ENCODE results near the gene PCDH9.
"Not testable (repeated sequence)": the region's sequence is repeated elsewhere in the genome, so short reads cannot be mapped to it uniquely, and the experiment has no call there.

Gene PCDH9

DNA sequence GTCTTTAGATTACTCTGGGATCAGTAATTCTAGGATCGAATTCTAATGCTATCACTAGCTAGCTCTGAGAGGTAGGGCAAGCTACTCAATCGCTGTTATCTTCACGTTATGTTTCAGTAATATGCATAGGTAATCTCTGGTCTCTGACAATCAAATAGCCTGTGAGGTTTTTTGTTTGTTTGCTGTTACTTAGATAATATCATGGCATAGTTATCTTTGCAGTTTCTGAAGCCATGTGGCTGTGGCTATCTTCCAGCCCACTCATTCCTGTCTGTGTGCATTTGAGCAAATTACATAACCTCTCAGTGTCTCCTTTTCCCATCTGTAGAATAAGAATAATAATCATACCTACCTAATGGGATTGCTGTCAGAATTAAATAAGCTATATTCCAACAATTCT, 330.2 kb downstream of the PCDH9 start:
- no peak for DNase-seq (ENCODE audit: low read depth)

DNA sequence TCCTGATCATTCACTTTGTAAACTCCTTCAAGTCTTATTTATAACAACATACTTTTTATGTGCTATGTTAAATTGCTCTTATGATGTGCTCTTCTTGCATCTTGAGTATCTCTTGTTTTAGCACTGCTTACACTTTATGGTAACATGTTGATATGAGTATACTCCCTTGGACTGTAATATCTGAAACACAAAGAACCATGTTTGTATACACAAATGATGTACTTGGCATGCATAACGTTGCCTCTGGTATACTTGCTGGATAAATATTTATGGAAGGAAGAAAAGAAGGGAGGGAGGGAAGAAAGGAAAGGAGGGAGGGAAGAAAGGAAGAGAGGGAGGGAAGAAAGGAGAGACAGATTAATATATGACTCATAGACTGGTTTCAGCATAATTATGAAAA, 333.2 kb downstream of the PCDH9 start:
- no peak for DNase-seq (ENCODE audit: low read depth)

- no peak for DNase-seq (ENCODE audit: low read depth)
Observed at GRCh38 chr13:66895780-66896179, 334.4 kb downstream of the PCDH9 start.

DNA sequence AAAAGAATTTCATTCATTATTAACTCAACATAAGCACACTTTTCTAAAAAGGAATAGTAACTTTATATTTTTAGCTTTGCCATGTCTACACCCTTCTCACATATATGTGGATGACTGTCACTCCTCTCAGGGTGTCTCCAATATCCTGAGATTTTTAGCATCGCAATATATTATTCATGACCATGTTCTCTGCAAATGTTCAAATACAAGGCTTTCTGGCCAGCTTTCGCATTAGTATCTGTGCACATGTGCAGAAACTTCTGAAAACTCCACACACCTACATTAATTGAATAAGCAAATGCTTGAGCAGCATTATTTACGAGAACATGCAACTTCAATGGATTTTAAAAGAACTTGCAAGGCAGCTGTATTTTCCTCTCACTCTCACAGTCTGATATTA, 334.8 kb downstream of the PCDH9 start:
- DNase-seq (ENCODE audit: low read depth), result no peak

DNA sequence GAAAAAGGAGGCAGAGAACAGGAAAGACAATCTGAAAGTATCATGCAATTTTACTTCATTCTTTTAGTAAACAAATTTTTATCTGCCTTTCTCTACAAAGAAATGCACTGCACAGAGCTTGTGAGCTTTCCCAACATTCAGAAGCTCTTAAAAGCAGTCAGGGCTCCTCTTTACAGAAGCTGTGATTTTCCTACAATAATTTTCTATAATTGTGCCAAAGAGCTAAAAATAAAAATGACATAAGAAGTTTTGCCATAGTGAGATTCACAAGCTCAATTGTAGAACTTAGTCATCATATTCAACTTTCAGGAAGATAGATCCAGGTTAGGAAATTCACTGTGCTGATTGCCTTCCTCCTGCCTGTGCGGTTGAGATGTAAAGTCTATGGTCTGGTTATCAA, 341.4 kb downstream of the PCDH9 start:
- DNase-seq (ENCODE audit: low read depth), result no peak

DNA sequence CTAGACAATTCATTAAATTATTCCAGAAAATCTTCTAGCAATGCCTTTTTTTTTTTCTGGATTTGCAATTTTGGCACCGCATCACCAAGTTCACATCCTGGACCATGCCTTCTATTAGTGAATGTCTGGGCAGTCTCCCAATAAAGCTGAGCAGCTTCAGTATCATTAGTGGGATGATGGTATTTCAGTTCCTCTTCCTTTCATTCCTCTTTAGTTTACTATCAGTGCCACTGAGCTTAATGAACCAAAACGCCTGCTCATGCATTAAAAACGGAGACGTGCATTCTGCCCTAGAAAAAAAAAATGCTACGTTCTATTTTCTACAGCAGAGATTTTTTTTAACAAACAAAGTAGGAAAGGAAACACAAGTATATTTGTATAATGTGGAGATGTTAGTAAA, 343.0 kb downstream of the PCDH9 start:
- peak; percentile 3 for DNase-seq (ENCODE audit: low read depth)

DNA sequence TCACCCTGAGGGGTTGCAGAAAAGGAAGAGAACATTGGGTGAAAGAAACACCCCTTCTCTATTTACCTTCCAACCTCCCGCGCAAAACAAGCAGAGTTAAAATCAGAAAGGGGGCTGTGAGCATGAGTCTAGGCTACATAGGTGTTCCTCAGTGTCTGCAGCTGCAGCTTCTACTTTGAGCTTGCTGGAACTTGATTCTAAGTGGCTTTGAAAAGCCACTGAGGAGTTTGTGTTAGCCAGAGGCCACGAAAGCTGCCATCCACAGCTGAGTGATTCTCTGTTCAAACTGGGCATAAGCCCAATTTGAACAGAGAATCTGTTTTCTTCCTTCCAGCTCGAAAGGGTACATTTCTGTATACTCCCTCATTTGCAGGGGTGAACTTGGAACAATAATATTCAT, 343.9 kb downstream of the PCDH9 start:
- DNase-seq (ENCODE audit: low read depth), result no peak

- DNase-seq (ENCODE audit: low read depth), result not testable (repeated sequence)
Observed at GRCh38 chr13:66881170-66881569, 349.0 kb downstream of the PCDH9 start.

DNA sequence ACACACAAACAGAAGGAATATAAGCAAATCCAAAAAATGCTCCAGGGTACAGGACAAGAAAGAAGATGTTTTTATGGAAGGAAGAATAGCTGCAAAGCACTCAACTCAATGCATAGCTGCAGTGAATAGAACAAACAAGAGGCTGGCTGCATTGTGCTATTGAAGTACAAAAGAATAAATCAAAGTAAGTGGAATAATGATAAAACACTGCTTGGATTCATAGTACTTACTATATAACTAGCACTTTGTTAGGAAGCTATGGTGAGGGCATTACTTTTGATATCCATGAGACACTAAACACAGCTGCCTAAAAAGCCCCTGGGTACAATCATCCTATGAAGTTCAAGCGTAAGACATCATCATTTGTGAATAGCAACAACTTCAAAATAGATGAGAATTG, 350.1 kb downstream of the PCDH9 start:
- DNase-seq (ENCODE audit: low read depth), result no peak

GRCh38 chr13:66875264-66875663, 354.9 kb downstream of the PCDH9 start:
- DNase-seq (ENCODE audit: low read depth), result no peak

GRCh38 chr13:66864627-66865026, 365.5 kb downstream of the PCDH9 start:
- no peak for DNase-seq (ENCODE audit: low read depth)

DNA sequence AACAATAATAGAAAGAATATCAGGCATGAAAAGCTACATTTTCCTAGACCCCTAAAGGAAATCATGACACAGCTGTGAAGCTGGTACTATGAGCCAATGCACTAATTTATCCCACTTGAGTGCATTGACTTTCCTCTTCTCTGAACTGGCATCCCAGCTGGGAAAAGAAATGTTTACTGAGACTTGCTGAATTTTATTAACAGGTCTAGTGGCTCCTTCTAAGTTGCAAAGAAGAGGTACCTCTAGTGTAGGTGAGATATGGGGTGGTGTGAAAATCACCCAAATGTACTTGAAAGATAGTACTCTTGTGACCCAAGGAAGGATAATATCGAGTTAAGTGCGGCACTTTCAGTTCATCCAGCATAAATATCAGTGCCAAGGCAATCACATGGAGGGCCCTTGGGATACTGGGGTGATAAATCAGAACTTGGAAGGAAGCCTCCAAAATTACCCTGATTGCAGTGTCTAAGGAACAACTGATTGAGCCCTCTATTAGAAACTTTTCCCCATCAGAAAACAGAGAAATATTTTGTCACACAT, 369.2 kb downstream of the PCDH9 start:
- no peak for DNase-seq (ENCODE audit: low read depth)

DNA sequence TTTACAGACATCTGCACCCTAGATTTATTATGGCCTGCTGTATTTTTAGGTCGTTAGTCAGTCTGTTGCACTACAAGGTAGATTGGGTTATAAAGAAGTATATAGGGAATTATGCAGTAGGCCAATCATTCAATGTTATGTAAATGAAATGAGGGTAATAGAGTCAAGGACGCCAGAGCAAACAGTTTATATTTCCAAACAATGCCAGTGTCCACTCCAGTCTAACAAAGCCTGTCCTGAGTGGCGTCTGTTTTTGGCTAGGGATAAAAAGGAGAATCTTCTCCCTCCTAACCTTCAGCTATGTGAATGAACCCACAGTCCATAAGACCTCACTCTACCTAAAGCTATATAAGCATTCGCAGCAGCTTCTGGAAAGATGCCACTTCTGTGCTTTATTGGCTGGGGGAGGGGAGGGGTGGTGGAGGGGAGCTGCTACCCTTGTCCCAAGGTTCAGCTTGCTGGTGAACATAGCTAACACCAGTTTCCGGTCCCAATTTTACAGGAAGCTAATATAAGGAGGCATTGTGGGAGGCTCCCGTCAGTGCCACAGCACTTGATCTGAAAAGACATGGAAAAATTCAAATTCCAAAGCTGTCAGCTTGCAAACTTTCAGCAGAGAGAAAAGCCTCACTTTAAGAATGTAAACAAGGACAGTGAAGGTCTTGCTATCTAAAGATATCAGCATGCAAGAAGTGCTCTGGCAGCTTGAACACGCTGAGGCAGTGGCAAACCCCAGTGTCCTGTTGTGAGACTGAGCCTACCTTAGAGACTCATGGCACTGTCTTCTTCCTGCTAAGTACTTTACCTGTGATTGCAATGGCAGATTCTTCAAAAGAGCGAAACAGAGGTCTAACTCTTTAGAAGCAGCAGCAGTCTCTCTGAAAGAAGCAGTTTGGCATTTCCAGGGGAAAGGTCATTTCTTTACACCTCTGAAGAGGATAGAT, 369.9 kb downstream of the PCDH9 start:
- DNase-seq (ENCODE audit: low read depth), result no peak

GRCh38 chr13:66859078-66859477, 371.1 kb downstream of the PCDH9 start:
- no peak for DNase-seq (ENCODE audit: low read depth)

GRCh38 chr13:66858163-66858562, 372.0 kb downstream of the PCDH9 start:
- DNase-seq (ENCODE audit: low read depth), result no peak

GRCh38 chr13:66855131-66855530, 375.0 kb downstream of the PCDH9 start:
- DNase-seq (ENCODE audit: low read depth), result no peak

DNA sequence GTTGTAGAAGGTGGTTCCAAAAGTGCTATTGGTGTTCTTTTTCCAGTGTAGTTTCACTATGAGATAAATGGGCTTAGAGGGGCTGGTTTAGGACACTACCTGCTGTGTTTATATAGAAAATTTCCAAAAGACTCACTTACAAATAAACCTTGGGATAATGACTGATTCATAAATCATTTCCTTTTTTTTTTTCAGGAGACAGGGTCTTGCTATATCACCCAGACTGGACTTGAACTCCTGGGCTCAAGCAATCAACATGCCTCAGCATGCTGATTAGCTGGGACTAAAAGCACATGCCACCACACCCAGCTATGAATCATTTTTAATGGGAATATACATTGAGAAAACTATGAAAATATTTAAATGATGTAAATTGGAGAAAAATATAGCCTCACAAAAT, 376.6 kb downstream of the PCDH9 start:
- DNase-seq (ENCODE audit: low read depth), result no peak

DNA sequence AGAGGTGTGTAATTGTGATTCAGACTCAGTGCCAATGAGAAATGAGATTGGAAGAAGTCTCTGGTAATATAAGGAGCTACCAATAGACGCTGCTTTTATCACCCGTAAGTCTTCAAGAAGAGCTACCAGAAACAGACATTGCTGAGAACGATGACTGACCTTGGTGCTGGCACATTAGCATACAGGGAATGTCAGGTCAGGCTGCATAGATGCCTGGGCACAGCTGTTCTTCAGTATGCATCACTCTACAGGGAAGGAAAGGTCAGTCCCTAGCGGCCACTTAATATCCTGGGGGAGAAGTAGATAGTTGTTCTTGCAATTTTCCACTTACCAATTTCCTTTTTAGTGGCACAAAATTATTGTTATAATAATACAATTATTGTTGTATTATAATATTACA, 380.4 kb downstream of the PCDH9 start:
- no peak for DNase-seq (ENCODE audit: low read depth)

GRCh38 chr13:66847541-66847940, 382.6 kb downstream of the PCDH9 start:
- DNase-seq (ENCODE audit: low read depth), result no peak

GRCh38 chr13:66845393-66845792, 384.7 kb downstream of the PCDH9 start:
- DNase-seq (ENCODE audit: low read depth), result no peak

GRCh38 chr13:66844933-66845332, 385.2 kb downstream of the PCDH9 start:
- DNase-seq (ENCODE audit: low read depth), result no peak

DNA sequence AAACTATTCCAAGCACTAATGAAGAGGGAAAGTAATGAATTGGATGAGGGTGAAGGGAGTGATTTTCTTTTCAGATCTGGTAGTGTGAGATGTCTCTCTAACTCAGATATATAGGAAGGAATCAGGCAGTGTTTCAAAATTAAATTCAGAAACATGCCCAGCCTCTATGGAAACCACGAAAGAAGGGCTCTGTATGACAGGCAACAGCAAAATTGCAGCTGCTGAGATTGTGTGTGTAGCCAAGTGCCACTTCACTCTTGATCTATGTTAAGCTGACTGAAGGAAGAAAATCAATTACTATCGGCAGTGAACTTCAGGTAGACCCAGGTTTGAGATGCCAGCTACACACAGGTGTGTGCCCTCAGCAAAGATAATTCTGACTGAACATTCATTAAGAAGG, 387.4 kb downstream of the PCDH9 start:
- DNase-seq (ENCODE audit: low read depth), result no peak

DNA sequence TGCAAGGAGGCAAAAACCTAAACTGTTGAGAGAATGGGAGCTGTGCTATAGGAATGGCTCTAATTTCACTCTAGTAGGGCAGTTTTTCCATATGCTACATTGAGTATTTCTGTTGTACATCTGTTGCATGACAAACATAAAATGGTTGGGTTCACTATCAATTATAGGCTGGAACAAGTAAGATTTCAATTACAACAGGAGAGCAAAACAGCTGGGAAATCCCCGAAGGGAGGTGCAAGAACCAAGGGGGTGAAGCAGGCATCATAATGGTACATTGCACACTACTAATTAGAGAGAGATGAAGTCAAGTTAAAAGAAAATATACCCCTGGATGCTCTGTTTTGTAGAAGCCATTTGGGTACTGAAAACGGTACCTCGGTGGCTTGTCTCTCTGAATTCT, 389.5 kb downstream of the PCDH9 start:
- no peak for DNase-seq (ENCODE audit: low read depth)

- no peak for DNase-seq (ENCODE audit: low read depth)
Observed at GRCh38 chr13:66837246-66837645, 392.9 kb downstream of the PCDH9 start.

Data from EH (cell line).